22Rv1 (cell line): ENCODE measurements around the gene U2SURP.

Experiments
- H3K27ac ChIP-seq: fragments of 450-650 bp; 2 replicates; pipeline ENCODE4 v1.5.1; 2017
- CTCF ChIP-seq: fragments of 450-650 bp; IDR thresholded peaks from 2 replicates; pipeline ENCODE4 v1.5.1; 2017; ENCODE audit warnings: mild to moderate bottlenecking
- ZFX ChIP-seq: fragments of 450-650 bp; IDR thresholded peaks from 2 replicates; pipeline ENCODE4 v1.6.1; 2017; ENCODE audit warnings: antibody characterized with exemption, borderline replicate concordance

U2SURP gene

GRCh38 chr3:143078883-143079282 is 77.5 kb downstream of the U2SURP start:
- no peak overlapping the region for H3K27ac ChIP-seq
- TF ChIP-seq CTCF = no peak
- no peak for TF ChIP-seq ZFX

GRCh38 chr3:143080196-143080595 is 78.8 kb downstream of the U2SURP start:
- no peak overlapping the region for H3K27ac ChIP-seq
- TF ChIP-seq CTCF = no peak
- TF ChIP-seq ZFX = no peak

- no peak for TF ChIP-seq CTCF
- TF ChIP-seq ZFX = no peak
- no peak overlapping the region for H3K27ac ChIP-seq
These were observed 80.0 kb downstream of the U2SURP start for GRCh38 chr3:143081365-143081764.

- no peak overlapping the region for H3K27ac ChIP-seq
- TF ChIP-seq ZFX = no peak
- no peak for TF ChIP-seq CTCF
These were observed 80.7 kb downstream of the U2SURP start for GRCh38 chr3:143081844-143082778.

GRCh38 chr3:143083781-143084180 is 82.4 kb downstream of the U2SURP start:
- no peak overlapping the region for H3K27ac ChIP-seq

GRCh38 chr3:143084856-143085731 is 83.7 kb downstream of the U2SURP start:
- H3K27ac ChIP-seq = no peak overlapping the region
- TF ChIP-seq ZFX (no peak), CTCF (no peak)

More at GRCh38 chr3:143083781-143084180, 82.4 kb downstream of the U2SURP start:
- TF ChIP-seq CTCF (no peak), ZFX (no peak)
